SU-DHL-6 (cell line): Measurements from ENCODE around the gene TMEM35B.

Experiments used
- H2AFZ ChIP-seq: fragments of 200-600 bp; sonication (generic); 2 replicates; pipeline ENCODE4 v1.6.1; 2014; ENCODE audit warnings: low read depth, mild to moderate bottlenecking, moderate library complexity, mixed read lengths, antibody characterized with exemption, low read length; ENCODE audit not compliant: severe bottlenecking
- H3F3A ChIP-seq: fragments of 200-600 bp; shearing (Covaris generic); 2 replicates; pipeline ENCODE4 v1.6.0; 2016; ENCODE audit warnings: antibody characterized with exemption, mild to moderate bottlenecking; ENCODE audit not compliant: insufficient read depth
- H3K27ac ChIP-seq: fragments of 200-600 bp; sonication (generic); 2 replicates; pipeline ENCODE4 v1.5.1; 2016; ENCODE audit warnings: low read depth, mild to moderate bottlenecking, low read length, moderate library complexity, mixed read lengths
- H3K27me3 ChIP-seq: fragments of 200-600 bp; sonication (generic), shearing (Covaris generic); 2 replicates; pipeline ENCODE4 v1.6.0; 2014; ENCODE audit warnings: mild to moderate bottlenecking, low read length
- H3K36me3 ChIP-seq: fragments of 200-600 bp; sonication (generic); 2 replicates; pipeline ENCODE4 v1.6.1; 2014; ENCODE audit warnings: mild to moderate bottlenecking, low read length, mixed read lengths
- H3K4me2 ChIP-seq: fragments of 300-600, 200-600 bp; shearing (Covaris generic), sonication (generic); 2 replicates; pipeline ENCODE4 v1.6.0; 2014; ENCODE audit warnings: low read length, low read depth, mild to moderate bottlenecking; ENCODE audit not compliant: poor library complexity, severe bottlenecking
- H3K4me3 ChIP-seq: fragments of 200-600 bp; sonication (generic); 2 replicates; pipeline ENCODE4 v1.5.1; 2014; ENCODE audit warnings: antibody characterized with exemption, low read length, mild to moderate bottlenecking, mixed read lengths; ENCODE audit not compliant: insufficient read depth, poor library complexity, severe bottlenecking
- H3K79me2 ChIP-seq: fragments of 200-600 bp; sonication (generic); 2 replicates; pipeline ENCODE4 v1.6.1; 2014; ENCODE audit warnings: mild to moderate bottlenecking, low read length, moderate library complexity; ENCODE audit not compliant: insufficient read depth
- H3K9ac ChIP-seq: fragments of 200-600 bp; sonication (generic); 2 replicates; pipeline ENCODE4 v1.7.0; 2014; ENCODE audit warnings: mild to moderate bottlenecking, low read length
- H3K9me2 ChIP-seq: fragments of 200-600 bp; sonication (generic); replicated peaks from 2 replicates; pipeline ENCODE4 v1.6.1; 2014; ENCODE audit warnings: low read length; ENCODE audit not compliant: insufficient read depth
- H3K9me3 ChIP-seq: fragments of 200-600 bp; sonication (generic); 2 replicates; pipeline ENCODE4 v1.6.1; 2014; ENCODE audit warnings: low read length, mixed read lengths; ENCODE audit not compliant: insufficient read depth
- H4K20me1 ChIP-seq: fragments of 200-600 bp; sonication (generic); 2 replicates; pipeline ENCODE4 v1.6.1; 2014; ENCODE audit warnings: low read depth, mild to moderate bottlenecking, antibody characterized with exemption, low read length, moderate library complexity, mixed read lengths
- EZH2phosphoT487 ChIP-seq: fragments of 200-600 bp; sonication (generic), shearing (Covaris generic); conservative IDR thresholded peaks from 2 replicates; pipeline ENCODE4 v1.6.1; 2018; ENCODE audit warnings: mild to moderate bottlenecking, antibody characterized with exemption, low read length, moderate library complexity, mixed read lengths
- TF ChIP-seq, protein P1 (sequence below): fragments of 200-600 bp; sonication (generic); IDR thresholded peaks from one replicate; pipeline ENCODE4 v1.5.1; 2017; ENCODE audit warnings: antibody characterized with exemption, mild to moderate bottlenecking, low read length, moderate library complexity; ENCODE audit not compliant: insufficient read depth, poor library complexity, severe bottlenecking

Gene TMEM35B

DNA sequence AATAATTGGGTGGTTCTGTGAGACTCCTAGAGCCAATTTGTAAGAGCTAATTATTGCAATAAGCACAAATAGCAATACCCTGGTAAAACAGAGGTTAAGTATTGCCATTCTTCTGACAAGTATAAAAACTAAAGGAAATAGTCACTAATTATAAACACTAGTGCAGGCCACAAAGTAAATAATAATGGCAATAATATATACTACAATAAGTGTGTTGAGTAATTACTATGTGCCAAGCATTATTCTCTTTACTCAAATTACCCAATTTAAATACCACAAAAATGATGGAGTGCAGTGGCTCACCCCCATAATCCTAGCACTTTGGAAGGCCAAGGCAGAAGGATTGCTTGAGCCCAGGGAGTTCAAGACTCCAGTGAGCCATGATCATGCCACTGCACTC lies 31.3 kb upstream of the TMEM35B start:
- TF ChIP-seq, protein P1, sequence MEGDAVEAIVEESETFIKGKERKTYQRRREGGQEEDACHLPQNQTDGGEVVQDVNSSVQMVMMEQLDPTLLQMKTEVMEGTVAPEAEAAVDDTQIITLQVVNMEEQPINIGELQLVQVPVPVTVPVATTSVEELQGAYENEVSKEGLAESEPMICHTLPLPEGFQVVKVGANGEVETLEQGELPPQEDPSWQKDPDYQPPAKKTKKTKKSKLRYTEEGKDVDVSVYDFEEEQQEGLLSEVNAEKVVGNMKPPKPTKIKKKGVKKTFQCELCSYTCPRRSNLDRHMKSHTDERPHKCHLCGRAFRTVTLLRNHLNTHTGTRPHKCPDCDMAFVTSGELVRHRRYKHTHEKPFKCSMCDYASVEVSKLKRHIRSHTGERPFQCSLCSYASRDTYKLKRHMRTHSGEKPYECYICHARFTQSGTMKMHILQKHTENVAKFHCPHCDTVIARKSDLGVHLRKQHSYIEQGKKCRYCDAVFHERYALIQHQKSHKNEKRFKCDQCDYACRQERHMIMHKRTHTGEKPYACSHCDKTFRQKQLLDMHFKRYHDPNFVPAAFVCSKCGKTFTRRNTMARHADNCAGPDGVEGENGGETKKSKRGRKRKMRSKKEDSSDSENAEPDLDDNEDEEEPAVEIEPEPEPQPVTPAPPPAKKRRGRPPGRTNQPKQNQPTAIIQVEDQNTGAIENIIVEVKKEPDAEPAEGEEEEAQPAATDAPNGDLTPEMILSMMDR: no peak
- TF ChIP-seq EZH2phosphoT487: no peak
- no peaks in the 10 kb centered on the region for H4K20me1 ChIP-seq
- H3K9me3 ChIP-seq: no peaks in the 10 kb centered on the region
- no peaks in the 10 kb centered on the region for H3K9me2 ChIP-seq
- no peak overlapping the region for H3K9ac ChIP-seq
- H3K27ac ChIP-seq: no peak overlapping the region
- peaks cover 9% of the 10 kb centered on the region; the same call in 1 of the 2 replicates for H3K36me3 ChIP-seq
- no peak overlapping the region for H3K4me3 ChIP-seq
- H3F3A ChIP-seq: peaks cover 3% of the 10 kb centered on the region; the same call in 1 of the 2 replicates
- H3K4me2 ChIP-seq: no peak overlapping the region
- no peaks in the 10 kb centered on the region for H3K79me2 ChIP-seq
- H3K27me3 ChIP-seq: no peaks in the 10 kb centered on the region
- H2AFZ ChIP-seq: no peak overlapping the region

DNA sequence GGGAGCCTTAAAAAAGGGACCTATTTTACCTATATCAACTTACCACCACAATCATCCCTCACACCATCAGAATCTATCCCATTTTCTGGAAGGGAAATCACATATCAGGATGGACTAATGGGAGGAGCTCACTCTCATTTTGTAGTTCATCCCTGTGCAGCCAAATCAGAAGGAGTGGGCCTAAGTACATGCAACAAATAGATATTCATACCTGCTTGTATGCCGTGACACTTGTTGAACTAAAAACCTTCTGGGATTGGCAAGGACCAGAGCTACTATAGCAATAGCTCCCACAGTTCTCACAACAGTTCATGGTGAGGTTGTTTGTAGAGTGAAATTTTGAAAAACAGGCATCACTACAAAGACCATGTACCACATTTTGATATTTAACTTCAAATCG lies 29.3 kb upstream of the TMEM35B start:
- Histone ChIP-seq H3K36me3 (peaks cover 19% of the 10 kb centered on the region), H3F3A (0 out of 2 replicates have a peak, but pooled peaks cover 3% of the 10 kb centered on the region), H3K27me3 (no peaks in the 10 kb centered on the region), H3K9me2 (no peaks in the 10 kb centered on the region), H3K79me2 (no peaks in the 10 kb centered on the region), H4K20me1 (no peaks in the 10 kb centered on the region), H3K9me3 (no peaks in the 10 kb centered on the region), H2AFZ (no peak overlapping the region), H3K4me2 (no peak overlapping the region), H3K4me3 (no peak overlapping the region), H3K9ac (no peak overlapping the region), H3K27ac (no peak overlapping the region)
- TF ChIP-seq, protein P1: no peak
- TF ChIP-seq EZH2phosphoT487: no peak

DNA sequence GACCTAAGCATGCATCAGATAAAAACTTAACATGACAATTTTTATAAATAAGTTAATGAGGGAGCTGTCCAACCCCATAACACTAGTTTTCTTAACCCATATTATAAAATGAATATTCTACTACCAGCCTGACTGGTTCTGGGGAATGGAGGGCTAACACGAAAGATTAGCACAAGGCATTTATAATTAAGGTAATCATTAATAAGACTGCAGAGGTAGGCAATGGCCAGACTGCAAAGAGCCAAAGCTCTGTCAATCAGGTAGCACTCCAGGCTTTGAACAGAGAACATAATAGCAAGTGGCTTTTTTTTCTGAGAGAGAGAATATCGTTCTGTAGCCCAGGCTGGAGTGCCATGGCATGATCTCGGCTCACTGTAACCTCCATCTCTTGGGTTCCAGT lies 20.6 kb upstream of the TMEM35B start:
- H3K36me3 ChIP-seq: peaks cover 35% of the 10 kb centered on the region
- no peak overlapping the region for H3K27ac ChIP-seq
- no peak for TF ChIP-seq EZH2phosphoT487
- TF ChIP-seq, protein P1: no peak

More for the DNA sequence above, 20.6 kb upstream of the TMEM35B start:
- Histone ChIP-seq H3K9me2 (no peaks in the 10 kb centered on the region), H3K9ac (no peak overlapping the region), H3K4me3 (no peak overlapping the region), H2AFZ (no peak overlapping the region), H3K79me2 (no peaks in the 10 kb centered on the region), H3K4me2 (no peak overlapping the region), H3F3A (no peaks in the 10 kb centered on the region), H3K9me3 (no peaks in the 10 kb centered on the region), H3K27me3 (no peaks in the 10 kb centered on the region), H4K20me1 (no peaks in the 10 kb centered on the region)
